GM19043 (cell line): ENCODE data around the gene TSPAN10.
"Not testable (repeated sequence)": the region's sequence is repeated elsewhere in the genome, so short reads cannot be mapped to it uniquely, and the experiment has no call there.

Source experiments
- ATAC-seq: cut with Tn5 transposase; IDR thresholded peaks from one replicate; pipeline ENCODE4 v1.9.1; 2021; ENCODE audit warnings: low read depth; ENCODE audit not compliant: unreplicated experiment

Gene TSPAN10

DNA sequence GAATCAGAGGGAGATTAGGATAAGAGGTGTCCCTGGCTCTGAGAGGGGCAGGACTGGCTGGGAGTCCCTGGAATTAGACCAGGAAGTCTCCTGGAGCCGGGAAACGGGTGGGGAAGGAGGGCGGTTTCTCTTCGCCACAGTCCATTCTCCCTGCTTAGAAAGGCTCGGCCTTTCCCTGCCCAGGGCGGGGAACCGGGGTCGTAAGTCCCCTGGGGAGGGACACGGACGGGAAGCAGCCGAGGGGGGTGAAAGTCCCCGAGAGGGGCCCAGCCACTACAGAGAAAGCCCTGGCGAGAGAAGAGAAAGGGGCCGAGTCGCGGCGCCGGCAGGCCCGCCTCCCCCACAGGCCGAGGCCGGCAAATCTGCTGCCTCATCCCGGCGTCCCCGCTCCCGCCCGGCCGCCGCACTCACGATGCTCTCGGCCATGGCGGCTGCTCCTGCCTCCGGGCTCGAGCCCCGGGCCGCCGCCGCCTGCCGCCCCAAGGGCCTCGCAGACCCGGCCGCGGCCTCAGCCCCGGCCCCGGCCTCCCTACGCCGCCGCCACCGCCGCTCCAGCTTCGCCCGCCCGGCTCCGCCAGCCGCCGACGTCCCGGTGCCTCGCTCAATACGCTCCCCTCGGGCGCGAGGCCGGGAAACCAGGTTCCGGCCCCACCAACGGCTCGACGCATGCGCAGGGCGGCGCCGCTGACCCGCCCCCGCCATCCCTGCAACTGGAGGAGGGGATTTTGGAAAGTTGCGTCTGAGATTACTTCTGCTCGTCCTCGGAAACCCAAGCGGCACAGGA lies at the start of gene TSPAN10, which contains the start of gene NPLOC4:
Gene TSPAN10 (plus strand): TSS at position 692 of the 784 bp plus-strand sequence. CDS start 5,217 bp downstream, outside the sequence.
Gene NPLOC4 (minus strand): TSS at position 608 of the 784 bp plus-strand sequence. CDS start 182 bp downstream, at position 426.
- ATAC-seq: peak; percentile 57

GRCh38 chr17:81589612-81590011 lies 47.4 kb upstream of the TSPAN10 start:
- ATAC-seq: no peak

GRCh38 chr17:81590121-81590520 lies 46.9 kb upstream of the TSPAN10 start:
- no peak for ATAC-seq

- ATAC-seq: no peak
Measured at GRCh38 chr17:81591971-81592370, 45.0 kb upstream of the TSPAN10 start.

DNA sequence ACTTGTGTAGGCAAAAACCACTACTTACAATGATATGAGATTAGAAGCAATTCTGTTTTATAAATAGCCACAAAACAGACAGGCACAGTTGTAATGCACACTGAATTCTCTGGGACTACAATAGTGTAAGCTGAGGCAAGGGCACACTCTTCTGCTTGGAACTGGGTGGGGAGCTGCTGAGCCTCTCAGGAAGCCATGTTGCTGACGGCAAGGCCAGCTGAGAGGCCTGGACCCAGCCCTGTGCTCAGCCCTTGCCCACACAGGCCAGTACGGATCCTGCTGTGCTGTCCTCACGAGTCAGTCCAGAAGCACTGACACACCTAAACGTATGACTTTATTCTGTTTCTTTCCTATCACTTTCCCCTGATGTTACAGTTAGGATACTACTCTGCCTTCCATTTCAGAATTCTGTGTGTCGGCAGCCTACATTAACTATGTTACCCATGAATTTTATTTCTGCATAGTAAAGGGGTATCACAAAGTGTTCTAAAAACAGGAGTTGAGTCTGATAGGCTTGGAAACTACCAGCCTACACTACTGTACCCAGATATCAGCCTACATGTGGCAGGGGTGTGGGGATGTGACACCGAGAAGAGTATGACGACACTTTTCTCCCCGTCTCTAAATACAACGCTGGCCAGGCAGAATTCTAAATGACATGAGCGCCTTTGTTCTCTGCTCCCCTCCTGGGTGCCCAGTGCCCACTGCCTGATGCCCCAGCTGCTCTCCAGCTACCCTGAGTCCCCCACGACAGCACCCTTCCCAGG lies 43.7 kb upstream of the TSPAN10 start:
- ATAC-seq: no peak

GRCh38 chr17:81599719-81600486 lies 37.1 kb upstream of the TSPAN10 start:
- ATAC-seq: no peak

- ATAC-seq: no peak
Measured at GRCh38 chr17:81601525-81602120, 35.4 kb upstream of the TSPAN10 start.

DNA sequence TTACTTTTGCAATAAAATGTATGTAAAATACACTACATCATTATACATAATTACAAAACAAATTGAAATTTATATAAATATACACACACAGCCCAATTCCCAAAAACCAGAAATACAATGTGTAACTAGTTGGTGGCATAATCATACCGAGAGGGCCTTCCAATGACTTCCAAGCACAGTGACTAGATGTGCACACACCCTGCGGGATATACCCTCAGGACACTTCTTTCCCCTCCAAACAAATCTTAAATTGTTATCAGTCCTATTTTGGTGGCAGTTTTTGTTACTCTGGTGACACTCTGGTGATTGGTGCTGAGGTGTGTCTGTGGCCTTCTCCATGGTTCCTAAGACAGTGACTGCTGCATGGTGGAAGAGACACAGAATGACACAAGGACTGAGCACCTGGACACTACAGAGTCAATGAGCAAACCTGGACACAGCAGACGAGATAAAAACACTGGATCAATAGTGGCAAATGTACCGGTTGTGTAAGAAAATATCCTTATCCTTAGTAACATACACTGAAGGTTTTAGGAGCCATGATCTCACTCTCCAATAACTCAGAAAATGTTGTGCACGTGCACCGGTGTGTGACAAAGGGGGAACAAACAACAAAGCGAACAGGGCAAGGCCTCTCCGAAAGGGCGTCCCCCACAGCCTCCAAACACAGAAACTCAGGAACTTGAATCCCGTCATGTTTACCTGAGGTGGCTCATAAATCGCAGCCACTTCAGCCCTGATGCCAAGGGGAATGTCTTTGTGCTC lies 33.0 kb upstream of the TSPAN10 start:
- no peak for ATAC-seq

DNA sequence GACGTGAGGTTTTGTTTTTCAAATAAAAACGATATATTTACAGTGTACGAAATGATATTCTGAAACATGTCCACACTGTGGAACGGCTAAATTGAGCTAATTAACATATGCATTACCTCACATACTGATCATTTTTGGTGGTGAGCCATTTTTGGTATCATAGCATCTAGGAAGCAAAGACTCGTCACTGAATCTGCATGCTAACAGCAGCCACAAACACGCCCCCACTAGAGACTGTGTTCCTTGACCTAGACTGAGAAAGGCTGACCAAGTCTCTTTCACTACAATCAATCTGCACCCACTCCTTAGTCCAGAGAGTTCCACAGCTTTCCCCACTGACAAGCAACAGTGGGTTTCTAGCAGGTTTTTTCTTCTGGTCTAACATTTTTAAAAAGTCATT lies 29.6 kb upstream of the TSPAN10 start:
- ATAC-seq: no peak

- ATAC-seq: no peak
Measured at GRCh38 chr17:81608082-81608481, 28.9 kb upstream of the TSPAN10 start.

GRCh38 chr17:81608605-81609004 lies 28.4 kb upstream of the TSPAN10 start:
- ATAC-seq: no peak

GRCh38 chr17:81609541-81610311 lies 27.3 kb upstream of the TSPAN10 start:
- no peak for ATAC-seq

GRCh38 chr17:81612172-81612970 lies 24.6 kb upstream of the TSPAN10 start:
- ATAC-seq: no peak

DNA sequence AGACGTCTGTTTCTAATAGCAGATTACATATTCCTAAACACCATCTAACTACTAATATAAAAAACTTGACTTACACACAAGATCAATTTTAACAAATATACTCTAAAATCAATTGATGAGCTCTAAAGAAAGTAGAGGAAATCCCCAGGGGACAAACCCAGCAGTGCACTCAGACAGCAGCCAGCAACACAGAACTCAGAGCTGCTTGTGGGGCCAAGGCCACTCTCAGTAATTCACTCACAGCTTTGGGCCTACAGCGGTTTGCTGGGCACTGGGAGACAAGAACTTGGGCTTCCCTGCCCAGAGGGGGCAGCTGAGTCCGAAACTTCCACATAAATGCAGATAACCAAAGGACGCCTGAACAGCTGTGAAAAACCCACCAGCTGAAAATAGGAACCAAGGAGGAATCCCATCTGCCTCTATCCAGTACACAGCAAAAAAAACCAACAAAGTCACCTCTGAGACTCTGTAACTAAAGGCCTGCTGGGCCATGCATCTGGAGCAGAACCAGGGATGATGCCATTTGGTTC lies 21.5 kb upstream of the TSPAN10 start:
- no peak for ATAC-seq

- ATAC-seq: no peak
Measured at GRCh38 chr17:81616877-81617276, 20.1 kb upstream of the TSPAN10 start.

DNA sequence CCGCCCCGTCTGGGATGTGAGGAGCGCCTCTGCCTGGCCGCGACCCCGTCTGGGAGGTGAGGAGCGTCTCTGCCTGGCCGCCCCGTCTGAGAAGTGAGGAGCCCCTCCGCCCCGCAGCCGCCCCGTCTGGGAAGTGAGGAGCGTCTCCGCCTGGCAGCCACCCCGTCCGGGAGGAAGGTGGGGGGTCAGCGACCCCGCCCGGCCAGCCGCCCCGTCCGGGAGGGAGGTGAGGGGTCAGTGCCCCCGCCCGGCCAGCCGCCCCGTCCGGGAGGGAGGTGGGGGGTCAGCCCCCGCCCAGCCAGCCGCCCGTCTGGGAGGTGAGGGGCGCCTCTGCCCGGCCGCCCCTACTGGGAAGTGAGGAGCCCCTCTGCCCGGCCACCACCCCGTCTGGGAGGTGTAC lies 18.7 kb upstream of the TSPAN10 start:
- not testable (repeated sequence) for ATAC-seq

DNA sequence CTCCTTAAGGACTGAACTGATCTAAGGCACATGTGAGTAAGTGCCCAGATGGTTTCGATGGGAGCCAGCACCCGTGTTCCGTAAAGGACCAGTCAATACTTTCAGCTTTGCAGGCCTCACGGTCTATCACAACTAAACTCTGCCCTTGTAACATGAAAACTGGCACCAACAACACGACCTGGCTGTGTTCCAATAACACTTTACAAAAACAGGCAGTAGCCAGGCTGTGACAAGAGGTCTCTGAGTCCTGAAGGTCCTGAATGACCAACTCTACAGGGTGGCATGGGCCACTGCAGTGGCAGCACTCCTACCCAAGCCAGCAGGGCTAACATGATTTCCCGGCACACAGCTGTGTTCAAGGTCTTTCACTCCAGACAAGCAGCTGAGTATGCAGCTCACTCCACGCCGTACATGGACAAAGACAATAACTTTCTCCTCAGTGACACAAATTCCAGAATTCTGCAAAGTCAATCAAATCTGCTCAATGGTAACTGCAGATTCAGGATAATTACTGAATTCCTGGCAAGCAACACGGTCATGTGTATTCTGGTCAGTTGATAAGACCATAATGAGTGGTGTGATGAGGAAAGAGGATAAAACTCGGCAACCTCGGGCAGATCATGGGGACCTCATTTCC lies 15.4 kb upstream of the TSPAN10 start:
- ATAC-seq: no peak

DNA sequence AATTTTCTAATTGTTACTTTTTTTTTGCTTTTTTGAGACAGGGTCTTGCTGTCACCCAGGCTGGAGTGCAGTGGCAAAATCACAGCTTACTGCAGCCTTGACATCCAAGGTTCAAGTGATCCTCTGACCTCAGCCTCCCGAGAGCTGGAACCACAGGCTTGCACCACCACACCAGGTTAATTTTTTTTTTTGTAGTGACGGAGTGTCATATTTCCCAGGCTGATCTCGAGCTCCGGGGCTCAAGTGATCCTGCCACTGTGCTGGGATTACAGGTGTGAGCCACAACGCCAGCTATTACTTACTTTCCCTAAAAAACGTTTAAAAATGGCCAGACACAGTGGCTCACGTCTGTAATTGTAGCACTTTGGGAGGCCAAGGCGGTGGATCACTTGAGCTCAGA lies 6.7 kb upstream of the TSPAN10 start:
- ATAC-seq: no peak
